ENCODE measurements around the gene SLC27A3.

DNA sequence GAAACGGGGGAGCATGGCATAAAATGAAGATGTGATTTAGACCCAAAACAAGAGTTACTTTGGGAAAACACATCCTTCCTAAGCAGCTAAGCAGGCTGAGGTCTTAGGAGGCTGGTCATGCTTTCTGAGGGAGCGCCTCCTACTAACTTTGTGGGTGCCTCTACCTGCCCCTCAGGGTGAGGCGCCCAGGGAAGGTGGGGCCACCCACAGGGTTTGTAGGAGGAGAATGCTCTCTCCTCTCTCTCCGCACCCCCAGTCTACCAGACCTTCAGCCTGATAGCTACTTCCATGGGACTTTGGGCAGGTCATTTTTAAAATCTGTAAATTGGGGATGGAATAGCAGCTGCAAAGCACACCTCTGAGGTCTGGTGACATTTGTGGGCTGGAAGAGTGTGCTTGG is 23.8 kb downstream of the SLC27A3 start:
- TF ChIP-seq, protein P1, sequence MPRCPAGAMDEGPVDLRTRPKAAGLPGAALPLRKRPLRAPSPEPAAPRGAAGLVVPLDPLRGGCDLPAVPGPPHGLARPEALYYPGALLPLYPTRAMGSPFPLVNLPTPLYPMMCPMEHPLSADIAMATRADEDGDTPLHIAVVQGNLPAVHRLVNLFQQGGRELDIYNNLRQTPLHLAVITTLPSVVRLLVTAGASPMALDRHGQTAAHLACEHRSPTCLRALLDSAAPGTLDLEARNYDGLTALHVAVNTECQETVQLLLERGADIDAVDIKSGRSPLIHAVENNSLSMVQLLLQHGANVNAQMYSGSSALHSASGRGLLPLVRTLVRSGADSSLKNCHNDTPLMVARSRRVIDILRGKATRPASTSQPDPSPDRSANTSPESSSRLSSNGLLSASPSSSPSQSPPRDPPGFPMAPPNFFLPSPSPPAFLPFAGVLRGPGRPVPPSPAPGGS (IDR thresholded peaks at IDR 0.05; ENCODE audit: borderline replicate concordance, insufficient read depth, low read depth, low read length, poor library complexity, severe bottlenecking), result no peak
- no peak for TF ChIP-seq CHD2 (IDR thresholded peaks at IDR 0.05; ENCODE audit: borderline replicate concordance, low read depth, low read length)
- no peak for TF ChIP-seq CHD4 (IDR thresholded peaks at IDR 0.05)
- TF ChIP-seq BHLHE40 (IDR thresholded peaks at IDR 0.05; ENCODE audit: borderline replicate concordance in 1 of 2, low read depth in 2 of 2, low read length in 1 of 2), result no peak
- TF ChIP-seq POLR2AphosphoS5 (IDR thresholded peaks at IDR 0.05; ENCODE audit: low read length), result no peak
- TF ChIP-seq CTCF (IDR thresholded peaks at IDR 0.05 in 2 of 3, conservative IDR thresholded peaks at IDR 0.05 in 1 of 3; ENCODE audit: control insufficient read depth in 2 of 3, extremely low read depth in 1 of 3, insufficient read depth in 1 of 3, low read depth in 3 of 3, low read length in 3 of 3), result no peak
- no peak for TF ChIP-seq POLR2A (IDR thresholded peaks at IDR 0.05; ENCODE audit: low read depth, low read length)

Data from GM12878 (cell line).